ENCODE results near the gene LRRC27. TPM values are rescaled to one million over a fixed set of nuclear protein-coding genes. Genes with fewer than 3 reads are reported as not detected.
"Not testable (repeated sequence)": the region's sequence is repeated elsewhere in the genome, so short reads cannot be mapped to it uniquely, and the experiment has no call there.

The LRRC27 gene
- polyA plus RNA-seq, 3 donors: 3.6 to 12.8 (median 3.6) TPM

- no peak overlapping the region for H3K4me2 ChIP-seq (replicated peaks; ENCODE audit: extremely low read depth, low read length, poor library complexity, severe bottlenecking)
- H4K20me1 ChIP-seq (ENCODE audit: insufficient read depth, low read length): no peaks in the 10 kb centered on the region
- H3K4me1 ChIP-seq (ENCODE audit: control insufficient read depth in 1 of 2, insufficient read depth in 2 of 2, low read length in 2 of 2): peaks cover 32 to 37% of the 10 kb centered on the region in 2 donors
- Mint-ChIP-seq H3K27ac (no peak overlapping the region), H3K4me1 (peaks cover 39% of the 10 kb centered on the region), H3K27me3 (ENCODE audit: low read depth in 3 of 3) (peaks cover 0 to 3% (median 0%) of the 10 kb centered on the region in 3 donors), H3K9me3 (peaks cover 0 to 5% (median 0%) of the 10 kb centered on the region in 7 donors), H3K4me3 (no peak overlapping the region), H3K36me3 (peaks cover 0 to 3% of the 10 kb centered on the region in 2 donors)
- H3K27me3 ChIP-seq (ENCODE audit: control insufficient read depth in 2 of 2, insufficient read depth in 2 of 2, low read length in 2 of 2): no peaks in the 10 kb centered on the region
- intact Hi-C loops (cut with micrococcal nuclease): no loop called here
- H3K27ac ChIP-seq (ENCODE audit: low read depth in 1 of 2, low read length in 2 of 2): no peak overlapping the region
- no peak overlapping the region for H3K9ac ChIP-seq (ENCODE audit: insufficient read depth, low read length, poor library complexity, severe bottlenecking)
- no peak overlapping the region for H2AFZ ChIP-seq (ENCODE audit: insufficient read depth, low read depth, low read length, poor library complexity, severe bottlenecking)
- H3K9me3 ChIP-seq (replicated peaks in 1 of 2; ENCODE audit: control insufficient read depth in 1 of 2, insufficient read depth in 1 of 2, low read length in 2 of 2): no peaks in the 10 kb centered on the region
- TF ChIP-seq CTCF (IDR thresholded peaks at IDR 0.05): no peak
- H3K79me2 ChIP-seq (ENCODE audit: insufficient read depth, low read length): no peaks in the 10 kb centered on the region
- no peak for DNase-seq
- no peaks in the 10 kb centered on the region for H3K36me3 ChIP-seq (replicated peaks in 1 of 2; ENCODE audit: control insufficient read depth in 1 of 2, insufficient read depth in 2 of 2, low read length in 2 of 2)
- H3K4me3 ChIP-seq (replicated peaks in 1 of 3; ENCODE audit: low read depth in 2 of 3, low read length in 3 of 3): no peak overlapping the region
- 100% methylated on average over 1 of the region's 7 CpGs for WGBS (ENCODE audit: insufficient coverage)
These were observed 45.3 kb downstream of the LRRC27 start for GRCh38 chr10:132377326-132377725.

- H3K4me1 ChIP-seq (ENCODE audit: control insufficient read depth in 1 of 2, insufficient read depth in 2 of 2, low read length in 2 of 2): peaks cover 40 to 49% of the 10 kb centered on the region in 2 donors
- H3K4me3 ChIP-seq (replicated peaks in 1 of 3; ENCODE audit: low read depth in 2 of 3, low read length in 3 of 3); H2AFZ ChIP-seq (ENCODE audit: insufficient read depth, low read depth, low read length, poor library complexity, severe bottlenecking); H3K4me2 ChIP-seq (replicated peaks; ENCODE audit: extremely low read depth, low read length, poor library complexity, severe bottlenecking); H4K20me1 ChIP-seq (ENCODE audit: insufficient read depth, low read length); H3K9me3 Mint-ChIP-seq; H3K27me3 ChIP-seq (ENCODE audit: control insufficient read depth in 2 of 2, insufficient read depth in 2 of 2, low read length in 2 of 2); H3K27ac ChIP-seq (ENCODE audit: low read depth in 1 of 2, low read length in 2 of 2); H3K9ac ChIP-seq (ENCODE audit: insufficient read depth, low read length, poor library complexity, severe bottlenecking); H3K36me3 ChIP-seq (replicated peaks in 1 of 2; ENCODE audit: control insufficient read depth in 1 of 2, insufficient read depth in 2 of 2, low read length in 2 of 2); H3K36me3 Mint-ChIP-seq; H3K9me3 ChIP-seq (replicated peaks in 1 of 2; ENCODE audit: control insufficient read depth in 1 of 2, insufficient read depth in 1 of 2, low read length in 2 of 2); DNase-seq; H3K27me3 Mint-ChIP-seq (ENCODE audit: low read depth in 3 of 3); H3K79me2 ChIP-seq (ENCODE audit: insufficient read depth, low read length); intact Hi-C loops (cut with micrococcal nuclease): not testable (repeated sequence)
- Mint-ChIP-seq H3K4me3 (peak overlapping the region in 1 of 2 donors; percentile 10), H3K27ac (peak overlapping the region in 1 of 7 donors; percentile 37), H3K4me1 (peaks cover 54% of the 10 kb centered on the region)
- WGBS (ENCODE audit: insufficient coverage): 96% methylated on average over 16 of the region's 16 CpGs
These were observed 47.0 kb downstream of the LRRC27 start for GRCh38 chr10:132379026-132379425.

- intact Hi-C loops (cut with micrococcal nuclease): loop anchor here in 1 of 2 donors (5.0 to 10.0 kb wide), 2 partner anchors 154 to 256 kb away; partner anchors contain the start of gene INPP5A
- H2AFZ ChIP-seq (ENCODE audit: insufficient read depth, low read depth, low read length, poor library complexity, severe bottlenecking); H3K9me3 Mint-ChIP-seq; H3K27ac Mint-ChIP-seq; H3K4me3 ChIP-seq (replicated peaks in 1 of 3; ENCODE audit: low read depth in 2 of 3, low read length in 3 of 3); H3K27me3 ChIP-seq (ENCODE audit: control insufficient read depth in 2 of 2, insufficient read depth in 2 of 2, low read length in 2 of 2); H3K4me2 ChIP-seq (replicated peaks; ENCODE audit: extremely low read depth, low read length, poor library complexity, severe bottlenecking); H4K20me1 ChIP-seq (ENCODE audit: insufficient read depth, low read length); H3K4me3 Mint-ChIP-seq; H3K36me3 ChIP-seq (replicated peaks in 1 of 2; ENCODE audit: control insufficient read depth in 1 of 2, insufficient read depth in 2 of 2, low read length in 2 of 2); H3K9me3 ChIP-seq (replicated peaks in 1 of 2; ENCODE audit: control insufficient read depth in 1 of 2, insufficient read depth in 1 of 2, low read length in 2 of 2); H3K27me3 Mint-ChIP-seq (ENCODE audit: low read depth in 3 of 3); H3K36me3 Mint-ChIP-seq; H3K9ac ChIP-seq (ENCODE audit: insufficient read depth, low read length, poor library complexity, severe bottlenecking); H3K79me2 ChIP-seq (ENCODE audit: insufficient read depth, low read length); H3K27ac ChIP-seq (ENCODE audit: low read depth in 1 of 2, low read length in 2 of 2); DNase-seq: not testable (repeated sequence)
- H3K4me1 Mint-ChIP-seq: peaks cover 56% of the 10 kb centered on the region
- 100% methylated on average over 4 of the region's 4 CpGs for WGBS (ENCODE audit: insufficient coverage)
- peaks cover 35 to 45% of the 10 kb centered on the region in 2 donors for H3K4me1 ChIP-seq (ENCODE audit: control insufficient read depth in 1 of 2, insufficient read depth in 2 of 2, low read length in 2 of 2)
These were observed 49.0 kb downstream of the LRRC27 start for GRCh38 chr10:132380986-132381385.
